Hindlimb muscle (tissue), 1 donor: ENCODE measurements around the gene ADAMTS6. TPM values are rescaled to one million over a fixed set of nuclear protein-coding genes. Genes with fewer than 3 reads are reported as not detected.
"Not testable (repeated sequence)": the region's sequence is repeated elsewhere in the genome, so short reads cannot be mapped to it uniquely, and the experiment has no call there.

Experiments used
- DNase-seq: peaks from one replicate; pipeline ENCODE4 v3.0.0-alpha.2; 2013
- polyA plus RNA-seq: library from polyadenylated mRNA; unstranded; fragments of 120-200 nt; gene quantifications from one replicate; pipeline ENCODE4 v1.2.1, GENCODE V29; 2013; ENCODE audit not compliant: insufficient read length

The ADAMTS6 gene
- polyA plus RNA-seq, 1 donor: 0.63 TPM

DNA sequence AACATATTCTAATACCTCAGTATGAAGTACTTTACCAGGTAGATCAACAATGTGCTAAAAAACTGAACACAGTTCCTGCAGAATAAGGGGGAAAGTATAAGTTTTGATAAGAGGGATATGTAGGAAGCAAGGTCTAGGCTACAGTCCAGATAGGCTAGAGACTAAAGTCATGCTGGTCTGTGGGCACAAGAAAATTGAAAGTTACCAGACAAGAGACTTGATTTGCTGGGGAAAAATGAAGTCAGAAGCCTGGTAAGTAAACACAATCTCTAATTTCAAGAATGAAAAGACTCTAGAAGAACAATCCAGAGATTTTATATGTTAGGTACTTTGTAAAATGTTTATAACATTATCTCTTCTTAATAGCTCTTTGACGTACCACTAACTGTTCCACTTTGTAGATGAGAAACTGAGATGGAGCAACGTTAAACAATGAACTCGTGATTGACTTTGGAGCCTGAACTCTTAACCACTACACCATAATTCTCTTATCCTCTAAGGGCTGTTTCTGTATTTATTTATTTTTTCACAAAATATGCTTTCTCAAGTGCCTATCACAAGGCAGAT lies 19.5 kb downstream of the ADAMTS6 start:
- no peak for DNase-seq

DNA sequence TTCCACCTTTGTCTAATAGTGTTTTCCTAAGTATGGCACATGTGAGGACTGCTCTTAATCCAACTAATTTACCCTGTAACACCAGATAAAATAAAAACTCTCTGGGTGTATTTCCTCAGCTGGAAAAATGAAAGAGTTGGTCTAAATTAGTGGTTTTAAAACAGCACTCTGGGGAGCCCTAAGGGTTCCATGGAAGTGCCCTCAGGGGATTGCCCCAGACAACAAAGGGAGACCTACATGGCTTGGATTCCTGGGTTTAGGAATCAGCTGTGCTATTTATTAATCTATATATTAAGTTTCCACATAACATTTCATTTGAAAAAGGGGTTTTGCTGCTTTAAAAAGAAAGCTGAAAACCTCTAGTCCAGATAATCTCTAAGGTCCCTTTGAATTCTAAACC lies 20.2 kb downstream of the ADAMTS6 start:
- DNase-seq: no peak

DNA sequence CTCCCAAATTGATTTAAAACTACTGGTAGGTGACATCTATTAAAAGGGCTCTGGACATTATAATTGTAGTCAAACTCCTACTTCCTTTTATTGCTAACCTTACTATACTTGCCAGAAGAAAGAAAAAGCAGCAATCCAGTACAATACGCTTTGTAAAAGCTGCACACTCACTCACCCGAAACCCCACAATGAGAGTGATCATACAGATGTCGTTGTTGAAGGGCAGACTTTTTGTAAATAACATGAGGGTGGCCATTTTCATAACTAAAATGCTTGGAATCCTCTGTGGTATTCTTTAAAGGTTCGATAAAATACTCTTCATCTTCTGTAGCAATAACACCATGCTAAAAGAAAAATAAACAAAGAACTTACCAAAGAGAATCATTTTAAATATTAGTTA lies 21.7 kb downstream of the ADAMTS6 start:
- DNase-seq: no peak

DNA sequence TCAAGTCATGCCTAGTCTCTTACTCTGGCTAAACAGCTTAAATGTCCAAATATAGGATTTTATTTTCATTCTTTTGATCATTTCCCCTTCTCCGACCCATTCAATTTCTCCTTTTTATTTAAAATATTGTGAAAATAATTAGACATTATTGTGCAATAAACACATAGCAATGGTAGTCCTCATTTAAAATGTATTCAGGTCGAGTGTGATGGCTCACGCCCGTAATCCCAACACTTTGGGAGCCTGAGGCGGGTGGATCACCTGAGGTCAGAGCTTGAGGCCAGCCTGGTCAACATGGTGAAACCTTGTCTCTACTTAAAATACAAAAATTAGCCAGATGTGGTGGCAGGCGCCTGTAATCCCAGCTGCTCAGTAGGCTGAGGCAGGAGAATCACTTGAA lies 26.7 kb downstream of the ADAMTS6 start:
- DNase-seq: no peak

DNA sequence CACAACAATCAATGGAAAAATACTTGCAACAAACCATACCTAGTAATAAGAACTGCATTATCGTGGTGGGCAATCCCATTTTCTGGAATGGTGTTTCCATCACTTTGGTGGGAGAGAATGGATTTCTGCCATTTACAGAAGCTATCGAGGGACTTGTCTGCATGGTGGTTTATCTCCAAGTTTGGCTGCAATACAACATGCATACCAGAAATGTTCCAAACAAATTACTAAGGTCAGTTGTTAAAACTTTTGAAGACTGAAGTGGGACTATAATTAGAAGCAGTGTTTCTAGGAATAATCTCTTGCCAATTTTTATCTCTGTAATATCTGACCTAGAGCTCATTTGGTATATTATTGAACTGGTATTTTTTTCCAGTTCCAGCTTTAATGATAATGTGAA lies 30.3 kb downstream of the ADAMTS6 start:
- no peak for DNase-seq

DNA sequence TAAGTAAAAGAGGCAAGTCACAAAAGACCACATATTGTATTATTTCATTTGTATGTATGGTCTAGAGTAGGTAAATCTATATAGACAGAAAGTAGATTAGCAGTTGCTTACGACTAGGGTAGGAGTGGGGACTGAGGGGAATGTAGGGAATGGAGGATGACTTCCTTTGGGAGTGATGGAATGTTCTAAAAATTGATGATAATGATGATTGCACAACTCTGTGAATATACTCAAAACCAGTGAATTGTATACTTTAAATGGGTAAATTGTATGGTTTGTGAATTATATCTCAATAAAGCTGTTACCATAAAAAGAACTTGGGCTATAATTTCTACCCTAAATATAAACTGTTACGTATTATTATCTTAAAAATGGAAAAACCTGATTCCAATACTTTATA lies 35.0 kb downstream of the ADAMTS6 start:
- no peak for DNase-seq

DNA sequence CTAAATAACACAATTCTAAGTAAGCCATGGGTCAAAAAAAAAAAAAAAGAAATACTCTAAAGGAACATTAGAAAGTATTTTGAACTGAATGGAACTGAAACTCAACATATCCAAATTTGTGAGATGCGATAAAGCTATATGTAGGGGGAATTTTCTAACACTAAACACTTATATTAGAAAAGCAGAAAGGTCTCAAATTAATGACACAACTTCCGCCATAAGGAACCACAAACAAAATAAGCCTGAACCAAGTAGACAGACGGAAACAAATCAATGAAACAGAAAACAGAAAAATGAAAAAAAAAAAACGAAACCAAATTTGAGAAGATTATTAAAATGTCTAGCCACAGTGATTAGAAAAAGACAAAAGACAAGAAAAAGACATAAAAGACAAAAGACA lies 39.9 kb downstream of the ADAMTS6 start:
- no peak for DNase-seq

DNA sequence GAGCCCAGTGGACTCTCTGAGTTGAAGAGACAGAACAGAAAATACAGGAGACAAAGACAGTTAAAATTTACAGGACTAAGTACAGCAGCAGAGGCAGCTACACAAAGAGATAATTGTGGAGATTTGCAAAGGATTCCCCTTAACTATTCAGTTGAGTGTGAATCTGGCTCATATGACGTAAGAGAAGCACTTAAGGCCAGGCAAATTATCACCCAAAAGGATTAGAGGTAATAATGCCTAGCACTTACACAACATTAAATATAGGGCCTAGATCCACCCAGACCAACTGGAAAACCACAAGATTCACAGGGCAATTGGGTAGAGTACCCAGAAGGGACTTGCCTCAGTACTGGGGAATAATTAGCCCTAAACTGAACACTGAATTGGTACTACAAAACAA lies 41.3 kb downstream of the ADAMTS6 start:
- no peak for DNase-seq

DNA sequence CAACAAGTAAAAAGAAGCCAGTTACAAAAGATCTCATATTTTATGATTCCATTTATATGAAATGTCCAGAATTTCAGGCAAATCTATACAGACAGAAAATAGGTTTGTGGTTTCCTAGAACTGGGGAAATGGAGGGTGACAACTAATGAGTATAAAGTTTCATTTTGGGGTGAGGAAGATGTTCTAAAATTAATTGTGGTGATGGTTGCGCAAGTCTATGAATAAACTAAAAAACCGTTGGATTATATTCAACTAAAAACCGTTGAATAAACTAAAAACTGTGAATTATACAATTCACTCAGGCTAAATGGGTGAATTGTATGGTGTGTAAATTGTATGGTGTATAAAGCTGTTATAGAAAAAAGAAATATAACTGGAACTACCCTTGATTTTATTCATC lies 47.6 kb downstream of the ADAMTS6 start:
- no peak for DNase-seq

DNA sequence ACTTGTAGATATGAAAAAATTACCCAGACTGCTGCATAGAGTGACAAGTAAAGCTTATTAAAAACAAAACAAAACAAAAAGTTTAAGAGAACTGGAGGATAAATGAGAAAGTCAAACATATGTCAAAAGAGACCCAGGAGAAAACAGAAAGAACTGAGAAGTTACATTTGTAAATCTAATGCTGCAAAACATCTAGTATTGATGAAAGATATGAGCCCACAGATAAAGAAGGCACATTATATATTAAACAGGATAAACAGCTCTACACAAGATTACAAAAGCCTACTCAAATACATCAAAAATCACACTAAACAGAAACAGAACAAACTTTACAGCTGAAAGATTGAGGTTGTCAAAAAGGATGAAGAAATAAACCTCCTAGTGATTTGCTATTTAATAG lies 55.1 kb downstream of the ADAMTS6 start:
- no peak for DNase-seq

DNA sequence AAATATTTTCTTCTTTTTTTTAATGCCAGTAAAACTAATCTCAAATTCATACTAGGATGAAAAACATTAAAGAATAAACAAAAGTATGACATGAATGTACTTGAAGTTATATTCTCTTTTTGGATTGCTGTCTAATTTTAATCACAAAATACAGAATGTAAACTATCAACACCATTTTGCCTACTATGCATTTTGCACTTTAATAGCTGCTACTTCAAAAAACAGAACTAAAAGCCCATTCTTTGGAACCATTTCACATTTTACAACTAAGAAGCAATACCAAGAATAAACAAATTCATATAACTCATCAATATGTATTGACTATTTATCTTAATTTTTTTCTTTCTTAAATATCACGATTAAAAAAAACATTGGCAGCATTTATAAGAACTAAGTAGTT lies 58.1 kb downstream of the ADAMTS6 start:
- DNase-seq: no peak

DNA sequence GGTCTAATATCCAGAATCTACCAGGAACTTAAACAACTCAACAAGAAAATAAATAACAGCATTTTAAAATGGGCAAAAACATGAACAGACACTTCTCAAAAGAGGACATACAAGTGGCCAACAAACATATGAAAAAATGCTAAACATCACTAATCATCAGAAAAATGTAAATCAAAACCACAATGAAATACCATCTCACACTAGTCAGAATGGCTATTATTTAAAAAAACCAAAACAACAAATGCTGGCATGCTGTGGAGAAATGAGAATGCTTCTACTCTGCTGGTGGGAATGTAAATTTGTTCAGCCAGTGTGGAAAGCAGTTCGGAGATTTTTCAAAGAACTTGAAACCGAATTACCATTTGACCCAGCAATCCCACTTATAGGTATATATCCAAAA lies 63.1 kb downstream of the ADAMTS6 start:
- no peak for DNase-seq

DNA sequence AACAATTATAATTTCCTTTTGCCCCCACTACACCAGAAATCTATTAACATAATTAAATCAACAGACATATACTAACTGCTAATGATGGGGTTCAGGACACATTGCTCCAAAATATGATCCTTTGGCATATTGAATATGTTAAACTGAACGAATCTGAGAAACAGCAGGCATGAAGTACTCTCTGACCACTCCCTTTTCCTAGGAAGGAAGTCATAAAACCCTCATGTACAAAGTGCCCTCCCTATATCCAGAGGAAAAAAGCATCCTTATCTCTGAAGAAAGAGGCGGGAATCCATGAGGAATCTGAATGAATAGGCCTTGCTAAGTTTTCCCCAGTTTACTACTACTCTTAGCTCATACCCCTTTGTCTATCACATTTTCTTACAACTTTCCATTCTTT lies 67.9 kb downstream of the ADAMTS6 start:
- DNase-seq: no peak

DNA sequence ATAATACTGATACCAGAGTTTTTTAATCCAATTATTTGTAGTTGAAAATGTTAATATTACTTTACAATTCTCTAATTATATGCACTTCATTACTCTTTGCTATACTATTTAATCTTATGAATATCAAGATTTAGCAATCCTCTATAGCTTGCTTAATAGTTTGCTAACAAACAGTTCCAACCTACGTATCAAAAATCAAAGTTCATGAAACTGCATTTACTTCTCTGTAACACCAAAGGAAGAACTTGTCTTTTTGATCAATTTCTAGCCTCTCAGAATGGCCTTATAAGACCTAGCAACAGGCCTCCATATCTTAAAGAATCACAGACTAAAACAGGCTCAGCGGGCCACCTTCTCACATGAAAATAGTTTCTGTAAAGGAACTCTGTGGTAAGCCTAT lies 68.9 kb downstream of the ADAMTS6 start:
- DNase-seq: no peak

DNA sequence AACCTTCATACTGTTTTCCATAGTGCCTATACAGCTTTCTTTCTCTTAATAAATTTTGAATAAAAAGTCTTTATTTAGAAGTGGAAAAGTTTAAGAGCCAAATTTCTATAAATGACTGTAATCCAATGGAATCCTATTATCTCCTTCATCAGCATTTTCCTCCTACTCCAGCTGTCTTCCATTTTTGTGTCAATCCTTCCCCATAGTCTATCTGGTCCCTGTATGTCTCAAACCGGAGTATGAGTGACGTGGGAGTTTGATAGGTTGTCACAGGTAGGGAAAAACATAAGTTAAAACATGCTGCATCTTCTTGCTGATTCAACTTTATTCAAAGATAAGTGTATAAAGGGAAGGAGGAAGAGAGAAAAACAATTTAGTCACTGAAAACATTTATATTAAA lies 70.4 kb downstream of the ADAMTS6 start:
- DNase-seq: no peak

DNA sequence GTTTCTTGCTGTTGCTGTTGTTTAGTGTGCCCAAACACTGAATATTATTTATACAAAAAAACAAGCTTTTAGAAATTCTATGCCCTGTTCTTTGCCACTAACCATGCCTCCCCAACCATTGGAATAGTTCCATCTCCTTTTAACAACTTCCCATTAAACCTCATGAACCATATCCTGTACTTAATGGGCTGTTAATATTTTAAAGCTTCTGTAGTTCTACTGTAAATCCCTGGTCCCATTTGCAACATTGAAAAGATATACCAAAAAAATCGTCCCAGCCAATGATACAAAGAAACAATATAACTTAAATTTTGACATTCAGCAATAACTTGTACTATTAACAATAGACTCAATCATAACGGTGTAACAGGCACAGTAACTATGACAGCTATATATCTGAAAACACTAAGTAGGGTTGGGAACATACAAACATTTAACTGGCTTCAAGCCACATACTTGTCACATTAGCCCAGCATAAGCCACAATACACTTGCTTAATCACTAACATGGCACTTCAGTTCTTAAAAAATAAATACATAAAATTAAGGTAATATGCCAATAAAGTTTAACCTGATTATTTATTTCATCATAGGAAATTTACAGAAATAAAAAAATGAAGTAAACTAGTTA lies 86.1 kb downstream of the ADAMTS6 start:
- DNase-seq: no peak

DNA sequence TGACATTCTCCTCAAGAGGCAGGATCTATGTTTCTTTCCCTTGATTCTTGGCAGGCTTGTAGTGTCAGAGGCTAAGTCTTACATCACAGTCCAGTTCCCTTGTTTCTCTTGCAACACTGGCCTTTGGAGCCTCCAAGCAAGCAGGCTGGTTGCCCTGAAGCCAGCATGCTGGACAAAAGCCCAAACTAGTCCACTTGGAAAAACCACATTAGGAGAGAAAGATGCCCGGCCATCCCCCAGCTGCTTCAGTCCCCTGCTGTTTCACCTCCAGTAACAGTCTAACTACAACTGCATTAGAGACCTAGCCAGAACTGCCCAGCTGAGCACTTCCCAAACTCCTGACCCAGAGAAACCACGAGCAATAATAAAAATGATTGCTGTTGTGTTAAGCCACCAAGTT lies 87.6 kb downstream of the ADAMTS6 start:
- DNase-seq: peak; percentile 3

DNA sequence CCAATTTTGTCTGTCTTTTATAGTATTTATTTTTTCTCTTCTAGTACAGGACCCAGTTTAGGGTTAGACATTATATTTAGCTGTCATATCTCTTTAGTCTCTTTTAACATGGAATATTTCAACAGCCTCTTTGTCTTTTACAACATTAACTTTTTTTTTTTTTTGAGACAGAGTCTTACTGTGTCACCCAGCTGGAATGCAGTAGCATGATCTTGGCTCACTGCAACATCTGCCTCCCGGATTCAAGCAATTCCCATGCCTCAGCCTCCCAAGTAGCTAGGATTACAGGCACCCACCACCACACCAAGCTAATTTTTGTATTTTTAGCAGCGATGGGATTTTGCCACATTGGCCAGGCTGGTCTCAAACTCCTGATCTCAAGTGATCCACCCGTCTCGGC lies 90.1 kb downstream of the ADAMTS6 start:
- DNase-seq: no peak

DNA sequence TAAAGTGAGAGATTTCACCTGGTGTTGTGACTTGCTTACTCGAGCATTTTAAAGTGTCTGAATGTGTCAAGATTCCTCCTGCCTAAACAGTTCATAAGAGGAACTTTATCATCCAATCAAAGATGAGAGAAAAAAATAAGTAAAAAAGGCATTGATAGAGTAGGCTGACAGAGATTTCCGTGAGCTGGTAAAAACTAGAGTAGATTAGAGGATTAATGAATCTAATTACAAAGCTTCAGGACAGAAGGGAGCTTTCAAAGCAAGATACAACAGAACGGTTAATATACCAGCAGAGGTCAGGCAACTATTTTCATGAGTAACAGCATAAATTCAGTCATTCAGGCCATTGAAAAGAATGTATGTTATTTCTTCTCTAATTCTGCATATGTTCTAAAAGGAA lies 91.5 kb downstream of the ADAMTS6 start:
- DNase-seq: no peak

DNA sequence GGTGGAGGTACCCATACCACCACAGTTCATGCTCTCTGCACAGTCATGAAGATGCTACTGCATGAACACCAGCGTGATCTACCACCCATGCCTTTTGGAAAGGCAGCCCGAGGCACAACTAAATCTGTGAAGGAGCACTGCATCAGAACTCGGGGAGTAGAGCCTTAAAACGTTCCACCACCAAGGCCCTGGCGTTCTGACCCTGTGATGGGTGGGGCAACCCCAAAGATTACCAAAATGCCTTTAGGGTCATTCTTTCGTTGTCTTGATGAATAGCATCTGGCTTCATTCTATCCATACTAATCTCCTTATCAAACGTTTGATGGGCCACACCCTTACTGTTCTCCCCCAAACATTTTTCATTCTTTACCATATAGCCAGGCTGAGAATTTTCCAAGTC lies 97.9 kb downstream of the ADAMTS6 start:
- no peak for DNase-seq

DNA sequence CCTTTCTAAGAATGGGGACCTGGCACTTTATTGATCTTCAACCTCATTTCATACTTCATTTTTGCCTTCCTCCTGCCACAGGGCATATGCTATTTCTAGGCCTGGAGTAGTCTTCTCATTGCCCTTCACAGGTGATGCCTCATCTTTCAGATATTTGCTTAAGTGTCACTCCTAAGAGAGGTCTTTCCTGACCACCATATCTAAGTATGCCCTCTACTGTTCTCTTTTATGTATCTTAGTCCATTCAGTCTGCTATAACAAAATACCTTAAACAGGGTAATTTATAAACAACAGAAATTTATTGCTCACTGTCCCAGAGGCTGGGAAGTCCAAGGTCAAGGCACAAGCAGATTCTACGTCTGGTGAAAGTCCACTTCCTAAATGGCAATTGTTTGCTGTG lies 99.1 kb downstream of the ADAMTS6 start:
- no peak for DNase-seq

DNA sequence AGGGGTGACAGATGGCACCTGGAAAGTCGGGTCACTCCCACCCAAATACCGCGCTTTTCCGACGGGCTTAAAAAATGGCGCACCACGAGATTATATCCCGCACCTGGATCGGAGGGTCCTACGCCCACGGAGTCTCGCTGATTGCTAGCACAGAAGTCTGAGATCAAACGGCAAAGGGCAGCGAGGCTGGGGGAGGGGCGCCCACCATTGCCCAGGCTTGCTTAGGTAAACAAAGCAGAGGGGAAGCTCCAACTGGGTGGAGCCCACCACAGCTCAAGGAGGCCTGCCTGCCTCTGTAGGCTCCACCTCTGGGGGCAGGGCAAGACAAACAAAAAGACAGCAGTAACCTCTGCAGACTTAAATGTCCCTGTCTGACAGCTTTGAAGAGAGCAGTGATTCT lies 111.2 kb downstream of the ADAMTS6 start:
- not testable (repeated sequence) for DNase-seq

DNA sequence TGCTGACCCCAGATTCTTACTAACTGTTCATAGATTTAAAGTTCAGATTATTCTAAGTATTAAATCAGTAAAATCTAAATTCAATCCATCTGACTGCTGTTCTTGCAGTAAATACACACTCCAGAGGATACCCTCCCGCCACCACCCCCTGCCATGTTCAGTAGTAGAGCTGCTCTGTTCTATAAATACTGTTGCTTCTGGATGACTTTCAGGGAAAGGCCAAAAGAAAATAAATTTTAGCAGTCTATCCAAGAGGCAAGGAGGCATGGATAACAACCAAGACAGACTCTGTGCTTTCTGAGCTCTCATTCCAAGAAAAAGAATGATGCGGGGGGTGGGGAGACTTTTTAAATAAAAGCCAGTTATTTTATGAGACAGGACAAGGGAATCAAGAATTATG lies 115.1 kb downstream of the ADAMTS6 start:
- DNase-seq: no peak

DNA sequence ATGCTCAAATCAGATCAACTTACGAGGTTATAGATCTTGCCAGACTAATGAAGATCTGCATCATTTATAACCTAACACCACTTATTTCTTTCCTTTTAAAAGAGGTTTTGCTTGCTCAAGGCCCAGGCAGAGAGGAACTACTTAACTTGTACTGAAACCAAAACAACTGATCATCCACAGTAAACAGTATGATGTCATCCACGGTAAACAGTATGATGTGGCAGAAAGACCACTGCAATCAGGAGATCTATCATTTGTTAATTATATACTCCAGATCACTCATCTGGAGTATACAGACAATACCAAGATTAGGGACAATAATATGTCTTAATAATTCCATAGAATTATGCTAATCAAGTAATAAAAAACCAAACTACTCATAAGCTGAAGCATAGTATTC lies 116.8 kb downstream of the ADAMTS6 start:
- DNase-seq: no peak

DNA sequence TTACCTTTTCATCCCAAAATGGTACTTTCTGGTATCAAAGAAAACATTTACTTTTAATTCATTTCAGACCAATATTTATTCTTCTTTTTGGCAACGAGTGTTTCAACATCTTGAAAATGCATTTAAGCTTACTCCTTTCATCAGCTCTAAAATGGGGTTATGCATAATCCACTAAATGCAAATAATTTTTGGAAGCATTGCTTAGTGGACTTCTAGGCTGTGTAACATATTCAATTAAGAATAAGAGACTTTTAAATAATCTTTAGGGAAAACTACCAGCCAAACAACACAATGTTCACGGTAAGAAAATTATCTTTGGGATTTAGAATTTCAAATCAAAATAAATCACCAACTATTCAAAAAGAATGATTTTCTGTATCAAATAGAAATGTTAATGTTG lies 118.2 kb downstream of the ADAMTS6 start:
- DNase-seq: no peak
